GM12892 (cell line): ENCODE data around the gene FGF22.

Experiments
- POLR2A ChIP-seq: IDR thresholded peaks from 2 replicates; pipeline ENCODE4 v1.6.1; 2011; ENCODE audit warnings: low read depth, low read length, control low read depth
- POLR2AphosphoS5 ChIP-seq: IDR thresholded peaks from 2 replicates; pipeline ENCODE4 v1.6.1; 2011; ENCODE audit warnings: low read depth, low read length, control low read depth
- TAF1 ChIP-seq: IDR thresholded peaks from 2 replicates; pipeline ENCODE4 v1.6.1; 2011; ENCODE audit warnings: low read depth, mild to moderate bottlenecking, control low read depth, low read length, borderline replicate concordance

DNA sequence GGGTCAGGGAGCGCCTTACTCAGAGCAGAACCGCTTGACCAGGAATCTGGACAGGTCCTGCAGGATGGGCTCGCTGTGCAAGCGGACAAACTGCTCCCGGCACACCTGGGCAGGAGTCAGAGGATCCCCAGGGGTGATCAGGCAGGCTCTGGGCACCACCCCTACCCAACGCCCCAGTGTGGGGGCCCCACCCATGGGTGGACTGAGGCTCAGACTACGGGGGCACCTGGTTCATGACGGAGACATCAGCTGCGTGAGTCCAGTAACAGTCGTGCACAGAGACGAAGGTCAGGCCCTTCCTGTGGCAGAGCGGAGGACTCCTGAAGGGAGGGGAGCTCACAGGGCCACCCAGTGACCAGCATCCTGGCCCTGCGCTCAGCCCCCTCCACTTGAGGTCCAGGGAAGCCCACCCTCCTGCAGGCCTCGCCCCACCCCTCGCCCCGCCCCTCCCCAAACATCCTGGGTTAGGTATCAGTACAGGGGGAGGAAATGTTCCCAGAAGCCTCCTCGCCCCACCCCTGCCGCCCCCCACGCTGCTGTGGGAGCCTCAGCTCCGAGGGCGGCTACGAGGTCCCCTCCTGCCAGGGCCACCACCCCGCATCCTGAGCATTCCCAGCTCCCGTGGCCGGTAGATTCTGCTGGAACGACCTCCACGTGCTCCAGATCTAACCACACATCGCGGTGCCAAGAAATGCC, 22.0 kb upstream of the FGF22 start:
- TF ChIP-seq POLR2A: no peak
- no peak for TF ChIP-seq POLR2AphosphoS5
- TF ChIP-seq TAF1: no peak
